LNCaP clone FGC (cell line): Measurements from ENCODE around the gene LRP5.

Source experiments
- DNase-seq: peaks from one replicate; pipeline ENCODE4 v3.0.0-alpha.2; 2011; ENCODE audit warnings: low read depth
- H3K4me3 ChIP-seq: 2 replicates; pipeline ENCODE4 v1.5.1; 2011; ENCODE audit warnings: mild to moderate bottlenecking, low read depth, low read length, control low read depth
- TF ChIP-seq, protein P1 (sequence below): IDR thresholded peaks from 2 replicates; pipeline ENCODE4 v1.5.1; 2012; ENCODE audit warnings: mild to moderate bottlenecking; ENCODE audit not compliant: control insufficient read depth, insufficient read depth; ENCODE audit errors: extremely low read depth

Gene LRP5

DNA sequence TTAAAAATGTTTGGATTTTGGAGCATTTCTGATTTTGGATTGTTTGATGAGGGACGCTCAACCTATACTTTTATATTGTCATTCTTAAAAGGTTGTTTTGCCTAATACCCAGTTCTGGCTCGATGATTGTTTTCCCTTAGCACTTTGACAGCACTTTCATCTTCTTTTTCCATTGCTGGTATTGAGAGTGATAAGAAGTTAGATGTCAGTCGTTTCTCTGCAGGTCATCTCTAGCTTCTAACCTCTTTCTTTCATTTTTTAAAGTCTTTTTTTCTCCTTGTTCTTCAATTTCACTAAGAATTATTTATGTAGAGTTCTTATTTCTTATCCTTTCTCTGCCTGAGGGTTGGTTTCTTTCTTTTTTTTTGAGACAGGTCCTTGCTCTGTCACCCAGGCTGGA is 167.0 kb downstream of the LRP5 start:
- no peak for DNase-seq
- TF ChIP-seq, protein P1, sequence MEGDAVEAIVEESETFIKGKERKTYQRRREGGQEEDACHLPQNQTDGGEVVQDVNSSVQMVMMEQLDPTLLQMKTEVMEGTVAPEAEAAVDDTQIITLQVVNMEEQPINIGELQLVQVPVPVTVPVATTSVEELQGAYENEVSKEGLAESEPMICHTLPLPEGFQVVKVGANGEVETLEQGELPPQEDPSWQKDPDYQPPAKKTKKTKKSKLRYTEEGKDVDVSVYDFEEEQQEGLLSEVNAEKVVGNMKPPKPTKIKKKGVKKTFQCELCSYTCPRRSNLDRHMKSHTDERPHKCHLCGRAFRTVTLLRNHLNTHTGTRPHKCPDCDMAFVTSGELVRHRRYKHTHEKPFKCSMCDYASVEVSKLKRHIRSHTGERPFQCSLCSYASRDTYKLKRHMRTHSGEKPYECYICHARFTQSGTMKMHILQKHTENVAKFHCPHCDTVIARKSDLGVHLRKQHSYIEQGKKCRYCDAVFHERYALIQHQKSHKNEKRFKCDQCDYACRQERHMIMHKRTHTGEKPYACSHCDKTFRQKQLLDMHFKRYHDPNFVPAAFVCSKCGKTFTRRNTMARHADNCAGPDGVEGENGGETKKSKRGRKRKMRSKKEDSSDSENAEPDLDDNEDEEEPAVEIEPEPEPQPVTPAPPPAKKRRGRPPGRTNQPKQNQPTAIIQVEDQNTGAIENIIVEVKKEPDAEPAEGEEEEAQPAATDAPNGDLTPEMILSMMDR: no peak
- H3K4me3 ChIP-seq: no peak overlapping the region

DNA sequence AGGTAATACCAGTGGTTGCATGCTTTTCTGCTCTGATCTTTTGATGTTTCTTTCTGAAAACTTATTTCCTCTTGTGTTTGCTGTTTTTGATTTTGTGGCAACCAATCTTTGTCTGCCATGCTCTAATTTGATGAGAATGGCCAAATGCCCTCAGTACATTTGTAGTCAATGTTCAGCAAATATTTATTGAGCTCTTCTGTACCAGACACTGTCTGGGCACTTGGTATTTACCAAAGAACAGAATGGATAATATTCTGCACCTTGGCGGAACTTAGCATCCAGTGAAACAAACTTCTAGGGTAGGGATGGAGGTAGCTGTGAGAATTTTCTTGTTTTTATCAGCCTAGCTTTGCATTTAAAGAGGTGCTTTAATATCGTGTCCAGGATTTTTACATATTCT is 167.8 kb downstream of the LRP5 start:
- no peak overlapping the region for H3K4me3 ChIP-seq
- TF ChIP-seq, protein P1: no peak
- peak; percentile 64 for DNase-seq

DNA sequence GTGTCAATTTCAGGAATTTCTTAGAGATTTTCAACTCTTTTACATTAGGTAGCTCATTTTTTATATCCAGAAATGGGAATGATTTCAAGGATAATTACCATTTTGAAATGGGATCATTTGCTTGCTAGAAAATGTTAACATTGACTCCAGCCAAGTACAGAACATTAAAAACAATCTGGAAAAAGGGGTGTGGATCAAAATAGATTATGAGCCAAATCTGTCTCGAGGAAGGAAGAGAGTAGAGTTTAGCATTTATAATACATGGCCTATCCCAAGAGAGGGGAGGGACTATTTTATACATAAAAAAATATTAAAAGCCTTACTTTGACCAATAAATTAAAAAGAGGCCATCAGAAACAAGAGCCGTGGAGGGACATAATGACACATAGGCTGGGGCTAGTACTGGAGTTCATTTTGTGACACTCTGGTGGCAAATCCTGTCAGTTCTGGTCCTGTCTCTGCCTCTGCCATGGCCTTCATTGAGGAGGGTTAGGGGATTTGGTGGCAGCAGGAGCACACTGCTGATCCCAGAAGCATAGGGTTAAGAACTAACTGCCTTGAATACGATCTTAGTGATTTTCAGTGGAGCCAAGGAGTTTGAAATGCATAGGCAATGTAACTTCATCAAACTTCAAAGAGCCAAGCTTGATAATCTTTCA is 168.6 kb downstream of the LRP5 start:
- no peak for DNase-seq
- H3K4me3 ChIP-seq: no peak overlapping the region
- TF ChIP-seq, protein P1: no peak

DNA sequence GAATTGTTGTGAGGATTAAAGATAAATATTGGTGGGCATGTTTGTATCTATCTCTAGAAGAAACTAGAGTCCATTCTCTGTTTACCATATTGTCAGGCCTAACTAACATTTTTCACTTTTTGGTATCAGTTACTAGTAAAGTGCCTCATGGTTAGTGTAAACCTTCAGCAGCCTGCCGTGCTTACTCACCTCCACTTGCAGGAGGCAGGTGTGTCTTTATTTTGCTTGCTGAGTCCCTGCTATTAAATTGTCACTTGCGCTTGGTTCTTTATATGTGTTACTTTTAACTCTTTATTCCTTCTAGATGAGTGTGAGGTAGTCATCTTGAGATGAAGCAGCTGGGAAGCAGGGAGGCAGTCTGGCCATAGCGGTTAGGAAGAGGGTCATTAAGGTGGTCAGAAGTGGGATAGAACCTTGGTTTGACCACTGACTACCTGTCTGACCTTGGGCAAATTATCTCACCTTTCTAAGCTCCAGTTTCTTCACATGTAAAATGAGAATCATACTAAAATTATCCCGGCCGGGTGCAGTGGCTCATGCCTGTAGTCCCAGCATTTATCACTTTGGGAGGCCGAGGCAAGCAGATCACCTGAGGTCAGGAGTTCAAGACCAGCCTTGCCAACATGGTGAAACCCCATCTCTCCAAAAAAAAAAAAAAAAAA is 169.3 kb downstream of the LRP5 start:
- TF ChIP-seq, protein P1: no peak
- DNase-seq: no peak
- no peak overlapping the region for H3K4me3 ChIP-seq

DNA sequence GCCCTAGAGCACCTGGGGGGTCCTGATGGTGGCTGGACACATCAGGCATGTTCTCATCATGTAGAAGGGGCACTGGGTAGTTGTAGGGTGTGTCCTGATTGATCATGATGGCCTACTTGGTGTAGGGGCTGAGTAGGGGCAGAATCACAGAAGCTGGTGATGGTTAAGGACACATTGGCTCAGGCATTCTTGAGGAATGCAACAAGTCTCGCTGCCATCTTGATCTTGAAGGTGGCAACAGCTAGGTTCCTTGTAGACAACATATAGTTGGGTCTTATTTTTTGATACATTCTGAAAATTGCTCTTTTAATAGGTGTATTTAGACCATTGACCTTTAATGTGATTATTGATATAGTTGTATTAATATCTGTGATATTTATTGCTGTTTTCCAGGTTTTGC is 176.2 kb downstream of the LRP5 start:
- no peak overlapping the region for H3K4me3 ChIP-seq
- DNase-seq: no peak
- TF ChIP-seq, protein P1: no peak

DNA sequence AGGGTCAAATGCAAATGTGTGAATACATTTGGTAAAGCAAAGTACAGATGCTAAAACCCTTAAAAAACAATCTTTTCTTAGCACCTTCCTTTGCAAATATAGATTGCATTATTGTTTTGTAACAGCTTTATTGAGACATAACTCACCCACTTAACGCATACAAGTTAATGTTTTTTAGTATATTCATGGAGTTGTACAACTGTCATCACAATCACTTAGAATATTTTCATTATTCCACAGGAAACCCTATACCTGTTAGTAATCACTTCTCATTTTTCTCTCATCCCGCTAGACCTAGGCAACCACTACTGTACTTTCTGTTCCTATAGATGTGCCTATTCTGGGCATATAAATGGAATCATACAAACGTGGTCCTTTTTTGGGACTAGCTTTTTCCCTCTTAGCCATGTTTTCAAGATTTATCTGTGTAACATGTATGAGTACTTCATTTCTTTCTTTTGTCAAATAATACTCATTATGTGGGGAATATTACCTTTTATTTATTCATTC is 182.9 kb downstream of the LRP5 start:
- TF ChIP-seq, protein P1: no peak
- no peak for DNase-seq

More for the DNA sequence above, 182.9 kb downstream of the LRP5 start:
- no peak overlapping the region for H3K4me3 ChIP-seq
